Measurements from ENCODE around the gene DLG2. TPM values are rescaled to one million over a fixed set of nuclear protein-coding genes. Genes with fewer than 3 reads are reported as not detected.
"Not testable (repeated sequence)": the region's sequence is repeated elsewhere in the genome, so short reads cannot be mapped to it uniquely, and the experiment has no call there.

Gene DLG2
- total and polyA plus RNA-seq, 11 donors, result 2.4 to 13.9 (median 7.1) TPM

DNA sequence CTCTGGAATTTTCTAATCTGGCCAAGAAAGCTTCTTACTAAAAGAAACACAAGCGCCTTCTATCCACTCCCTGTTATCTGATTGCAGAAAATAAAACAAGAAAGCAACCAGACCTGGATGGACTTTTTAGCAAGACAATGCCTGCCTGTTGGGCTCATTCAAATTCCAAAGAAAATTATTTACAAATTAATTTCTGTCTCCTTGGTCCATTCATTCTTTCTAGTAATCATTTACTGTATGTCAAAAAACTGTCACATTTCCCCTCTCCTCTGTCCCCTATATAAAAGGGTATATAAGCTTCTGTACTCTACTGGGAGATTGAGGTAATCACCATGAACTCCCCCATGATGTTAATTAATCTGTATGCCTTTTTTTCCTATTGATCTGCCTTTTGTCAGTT lies 279.9 kb downstream of the DLG2 start:
- H3K9me3 ChIP-seq, result peaks cover 0 to 11% (median 0%) of the 10 kb centered on the region in 12 donors
- no peak for ATAC-seq
- H3K27ac ChIP-seq, result no peak overlapping the region
- intact Hi-C loops (cut with DNase I), result no loop called here
- TF ChIP-seq, protein P1, sequence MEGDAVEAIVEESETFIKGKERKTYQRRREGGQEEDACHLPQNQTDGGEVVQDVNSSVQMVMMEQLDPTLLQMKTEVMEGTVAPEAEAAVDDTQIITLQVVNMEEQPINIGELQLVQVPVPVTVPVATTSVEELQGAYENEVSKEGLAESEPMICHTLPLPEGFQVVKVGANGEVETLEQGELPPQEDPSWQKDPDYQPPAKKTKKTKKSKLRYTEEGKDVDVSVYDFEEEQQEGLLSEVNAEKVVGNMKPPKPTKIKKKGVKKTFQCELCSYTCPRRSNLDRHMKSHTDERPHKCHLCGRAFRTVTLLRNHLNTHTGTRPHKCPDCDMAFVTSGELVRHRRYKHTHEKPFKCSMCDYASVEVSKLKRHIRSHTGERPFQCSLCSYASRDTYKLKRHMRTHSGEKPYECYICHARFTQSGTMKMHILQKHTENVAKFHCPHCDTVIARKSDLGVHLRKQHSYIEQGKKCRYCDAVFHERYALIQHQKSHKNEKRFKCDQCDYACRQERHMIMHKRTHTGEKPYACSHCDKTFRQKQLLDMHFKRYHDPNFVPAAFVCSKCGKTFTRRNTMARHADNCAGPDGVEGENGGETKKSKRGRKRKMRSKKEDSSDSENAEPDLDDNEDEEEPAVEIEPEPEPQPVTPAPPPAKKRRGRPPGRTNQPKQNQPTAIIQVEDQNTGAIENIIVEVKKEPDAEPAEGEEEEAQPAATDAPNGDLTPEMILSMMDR (IDR thresholded peaks at IDR 0.05), result no peak
- no peak for TF ChIP-seq POLR2A (IDR thresholded peaks at IDR 0.05)
- no peaks in the 10 kb centered on the region for H3K4me1 ChIP-seq
- no peak for DNase-seq
- H3K36me3 ChIP-seq, result no peaks in the 10 kb centered on the region
- 38 to 71% (median 56%) methylated on average over 1 of the region's 1 CpG for WGBS, 4 donors
- no peak overlapping the region for H3K4me3 ChIP-seq
- no peaks in the 10 kb centered on the region for H3K27me3 ChIP-seq

DNA sequence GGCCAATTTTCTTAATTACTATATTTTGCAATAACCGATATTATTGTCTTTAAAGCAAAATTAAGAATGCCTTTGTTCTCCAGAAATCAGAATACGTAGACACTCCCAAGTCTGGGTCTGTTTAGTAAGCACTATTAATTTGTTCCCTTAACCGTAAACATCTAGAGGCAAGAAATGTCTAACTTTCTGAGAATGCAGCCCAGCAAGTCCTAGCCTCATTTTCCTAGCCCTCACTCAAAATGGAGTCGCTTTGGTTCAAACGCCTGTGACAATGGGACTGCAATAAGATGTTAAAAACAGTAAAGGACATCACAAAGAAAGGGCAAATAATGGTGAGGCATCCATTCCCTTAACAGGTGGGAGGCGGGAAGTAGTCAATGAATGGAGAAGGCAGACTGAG lies 280.7 kb downstream of the DLG2 start:
- no peaks in the 10 kb centered on the region for H3K36me3 ChIP-seq
- TF ChIP-seq POLR2A (IDR thresholded peaks at IDR 0.05), result no peak
- TF ChIP-seq, protein P1 (IDR thresholded peaks at IDR 0.05), result no peak
- H3K4me3 ChIP-seq, result no peak overlapping the region
- no peaks in the 10 kb centered on the region for H3K4me1 ChIP-seq
- DNase-seq (no peak), ATAC-seq (no peak)
- intact Hi-C loops (cut with DNase I), result no loop called here
- no peaks in the 10 kb centered on the region for H3K27me3 ChIP-seq
- H3K27ac ChIP-seq, result no peak overlapping the region
- 92 to 95% (median 95%) methylated on average over 6 of the region's 6 CpGs for WGBS, 4 donors
- peaks cover 0 to 17% (median under 1%) of the 10 kb centered on the region in 12 donors for H3K9me3 ChIP-seq

DNA sequence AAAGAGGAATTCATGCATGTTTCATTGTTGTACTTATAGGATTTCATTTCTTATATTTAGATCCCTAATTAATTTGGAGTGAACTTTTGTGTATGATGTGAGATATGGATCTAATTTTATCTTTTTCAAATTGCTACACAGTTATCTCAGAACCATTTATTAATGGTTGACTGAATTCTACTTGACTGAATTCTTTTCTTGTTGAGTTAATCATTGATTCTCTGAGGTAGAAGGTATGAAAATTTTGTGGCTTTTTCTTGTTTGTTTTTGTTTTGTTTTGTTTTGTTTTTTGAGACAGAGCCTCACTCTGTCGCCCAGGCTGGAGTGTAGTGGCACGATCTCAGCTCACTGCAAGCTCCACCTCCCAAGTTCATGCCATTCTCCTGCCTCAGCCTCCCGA lies 286.3 kb downstream of the DLG2 start:
- H3K36me3 ChIP-seq; ATAC-seq; intact Hi-C loops (cut with DNase I); H3K27me3 ChIP-seq; H3K4me3 ChIP-seq; H3K4me1 ChIP-seq; DNase-seq; H3K27ac ChIP-seq: not testable (repeated sequence)
- WGBS, 4 donors, result 79 to 91% (median 85%) methylated on average over 3 of the region's 3 CpGs
- peaks cover 0 to 33% (median 5%) of the 10 kb centered on the region in 12 donors for H3K9me3 ChIP-seq

DNA sequence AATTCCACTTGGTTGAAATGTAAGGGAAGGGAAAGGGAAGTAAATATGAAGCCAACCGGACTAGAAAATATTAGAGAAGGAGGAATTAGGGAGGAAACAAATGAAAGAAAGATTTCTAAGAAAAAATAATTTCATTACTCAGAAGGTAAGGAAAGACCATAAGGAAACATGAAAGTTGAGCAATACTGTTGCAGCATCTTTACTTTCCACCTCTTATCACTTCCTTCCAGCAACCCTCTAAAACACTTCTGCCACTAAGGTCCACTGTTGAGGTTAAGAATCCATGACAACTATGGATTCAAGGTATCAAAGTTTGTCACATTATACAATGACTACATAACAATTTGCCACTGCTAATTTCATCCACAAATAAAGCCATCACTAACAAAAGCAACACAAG lies 308.6 kb downstream of the DLG2 start:
- TF ChIP-seq POLR2A (IDR thresholded peaks at IDR 0.05), result no peak
- TF ChIP-seq, protein P1 (IDR thresholded peaks at IDR 0.05), result no peak
- whole genome bisulfite sequencing, 4 donors, result 57 to 82% (median 62%) methylated on average over 1 of the region's 1 CpG
- no peak for ATAC-seq

DNA sequence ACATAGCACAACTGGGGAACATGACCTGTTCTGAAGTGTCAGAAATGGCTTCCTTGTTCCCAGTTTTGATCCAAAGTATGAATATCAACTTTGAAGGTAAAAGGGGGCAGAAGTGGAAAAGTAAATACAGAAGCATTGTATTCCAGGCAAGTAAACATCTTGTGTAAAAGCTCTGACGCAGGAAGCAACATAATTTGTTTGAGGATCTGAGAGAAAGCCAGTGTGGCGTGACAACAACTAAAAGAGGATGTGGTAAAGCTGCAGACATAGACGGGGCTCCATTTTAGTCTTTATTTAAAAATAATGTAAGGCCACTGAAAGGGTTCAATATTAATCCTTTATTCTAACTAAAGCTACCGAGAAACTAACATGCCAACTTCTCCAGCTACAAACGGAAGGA lies 310.2 kb downstream of the DLG2 start:
- Histone ChIP-seq H3K27ac (no peak overlapping the region), H3K4me1 (no peaks in the 10 kb centered on the region), H3K36me3 (no peaks in the 10 kb centered on the region), H3K27me3 (no peaks in the 10 kb centered on the region), H3K9me3 (peaks cover 0 to 3% (median 0%) of the 10 kb centered on the region in 12 donors), H3K4me3 (no peak overlapping the region)
- intact Hi-C loops (cut with DNase I), result no loop called here
- TF ChIP-seq, protein P1 (IDR thresholded peaks at IDR 0.05), result no peak
- no peak for TF ChIP-seq POLR2A (IDR thresholded peaks at IDR 0.05)
- WGBS, 4 donors, result 77 to 91% (median 83%) methylated on average over 5 of the region's 5 CpGs
- no peak for DNase-seq
- no peak for ATAC-seq

More for the DNA sequence above, 308.6 kb downstream of the DLG2 start:
- no peak overlapping the region for H3K27ac ChIP-seq
- no peaks in the 10 kb centered on the region for H3K4me1 ChIP-seq
- no peaks in the 10 kb centered on the region for H3K27me3 ChIP-seq
- no peaks in the 10 kb centered on the region for H3K36me3 ChIP-seq
- peaks cover 0 to 3% (median 0%) of the 10 kb centered on the region in 12 donors for H3K9me3 ChIP-seq
- H3K4me3 ChIP-seq, result no peak overlapping the region
- intact Hi-C loops (cut with DNase I), result no loop called here
- no peak for DNase-seq
